Measurements from ENCODE around the gene MAPKAPK5.

- no peak for TF ChIP-seq POLR2AphosphoS5 (IDR thresholded peaks at IDR 0.05; ENCODE audit: low read depth)
- TF ChIP-seq, protein P1, sequence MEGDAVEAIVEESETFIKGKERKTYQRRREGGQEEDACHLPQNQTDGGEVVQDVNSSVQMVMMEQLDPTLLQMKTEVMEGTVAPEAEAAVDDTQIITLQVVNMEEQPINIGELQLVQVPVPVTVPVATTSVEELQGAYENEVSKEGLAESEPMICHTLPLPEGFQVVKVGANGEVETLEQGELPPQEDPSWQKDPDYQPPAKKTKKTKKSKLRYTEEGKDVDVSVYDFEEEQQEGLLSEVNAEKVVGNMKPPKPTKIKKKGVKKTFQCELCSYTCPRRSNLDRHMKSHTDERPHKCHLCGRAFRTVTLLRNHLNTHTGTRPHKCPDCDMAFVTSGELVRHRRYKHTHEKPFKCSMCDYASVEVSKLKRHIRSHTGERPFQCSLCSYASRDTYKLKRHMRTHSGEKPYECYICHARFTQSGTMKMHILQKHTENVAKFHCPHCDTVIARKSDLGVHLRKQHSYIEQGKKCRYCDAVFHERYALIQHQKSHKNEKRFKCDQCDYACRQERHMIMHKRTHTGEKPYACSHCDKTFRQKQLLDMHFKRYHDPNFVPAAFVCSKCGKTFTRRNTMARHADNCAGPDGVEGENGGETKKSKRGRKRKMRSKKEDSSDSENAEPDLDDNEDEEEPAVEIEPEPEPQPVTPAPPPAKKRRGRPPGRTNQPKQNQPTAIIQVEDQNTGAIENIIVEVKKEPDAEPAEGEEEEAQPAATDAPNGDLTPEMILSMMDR (conservative IDR thresholded peaks at IDR 0.05; ENCODE audit: low read depth in 2 of 2), result no peak
- no peak for TF ChIP-seq EZH2 (IDR thresholded peaks at IDR 0.05; ENCODE audit: low read depth, unreplicated experiment)
- TF ChIP-seq REST (IDR thresholded peaks at IDR 0.05; ENCODE audit: unreplicated experiment), result no peak
- TF ChIP-seq CREB1 (CRISPR knock-in tag; IDR thresholded peaks at IDR 0.05; ENCODE audit: low read depth), result no peak
- TF ChIP-seq STAT1 (IDR thresholded peaks at IDR 0.05; ENCODE audit: unreplicated experiment), result no peak
- TF ChIP-seq EZH2phosphoT487 (IDR thresholded peaks at IDR 0.05; ENCODE audit: unreplicated experiment), result no peak
- no peak for TF ChIP-seq JUNB (IDR thresholded peaks at IDR 0.05; ENCODE audit: unreplicated experiment)
- TF ChIP-seq ZNF114 (CRISPR knock-in tag; IDR thresholded peaks at IDR 0.05), result no peak
- no peak for TF ChIP-seq ZNF331 (CRISPR knock-in tag; IDR thresholded peaks at IDR 0.05; ENCODE audit: low read depth)
- TF ChIP-seq, protein P2, sequence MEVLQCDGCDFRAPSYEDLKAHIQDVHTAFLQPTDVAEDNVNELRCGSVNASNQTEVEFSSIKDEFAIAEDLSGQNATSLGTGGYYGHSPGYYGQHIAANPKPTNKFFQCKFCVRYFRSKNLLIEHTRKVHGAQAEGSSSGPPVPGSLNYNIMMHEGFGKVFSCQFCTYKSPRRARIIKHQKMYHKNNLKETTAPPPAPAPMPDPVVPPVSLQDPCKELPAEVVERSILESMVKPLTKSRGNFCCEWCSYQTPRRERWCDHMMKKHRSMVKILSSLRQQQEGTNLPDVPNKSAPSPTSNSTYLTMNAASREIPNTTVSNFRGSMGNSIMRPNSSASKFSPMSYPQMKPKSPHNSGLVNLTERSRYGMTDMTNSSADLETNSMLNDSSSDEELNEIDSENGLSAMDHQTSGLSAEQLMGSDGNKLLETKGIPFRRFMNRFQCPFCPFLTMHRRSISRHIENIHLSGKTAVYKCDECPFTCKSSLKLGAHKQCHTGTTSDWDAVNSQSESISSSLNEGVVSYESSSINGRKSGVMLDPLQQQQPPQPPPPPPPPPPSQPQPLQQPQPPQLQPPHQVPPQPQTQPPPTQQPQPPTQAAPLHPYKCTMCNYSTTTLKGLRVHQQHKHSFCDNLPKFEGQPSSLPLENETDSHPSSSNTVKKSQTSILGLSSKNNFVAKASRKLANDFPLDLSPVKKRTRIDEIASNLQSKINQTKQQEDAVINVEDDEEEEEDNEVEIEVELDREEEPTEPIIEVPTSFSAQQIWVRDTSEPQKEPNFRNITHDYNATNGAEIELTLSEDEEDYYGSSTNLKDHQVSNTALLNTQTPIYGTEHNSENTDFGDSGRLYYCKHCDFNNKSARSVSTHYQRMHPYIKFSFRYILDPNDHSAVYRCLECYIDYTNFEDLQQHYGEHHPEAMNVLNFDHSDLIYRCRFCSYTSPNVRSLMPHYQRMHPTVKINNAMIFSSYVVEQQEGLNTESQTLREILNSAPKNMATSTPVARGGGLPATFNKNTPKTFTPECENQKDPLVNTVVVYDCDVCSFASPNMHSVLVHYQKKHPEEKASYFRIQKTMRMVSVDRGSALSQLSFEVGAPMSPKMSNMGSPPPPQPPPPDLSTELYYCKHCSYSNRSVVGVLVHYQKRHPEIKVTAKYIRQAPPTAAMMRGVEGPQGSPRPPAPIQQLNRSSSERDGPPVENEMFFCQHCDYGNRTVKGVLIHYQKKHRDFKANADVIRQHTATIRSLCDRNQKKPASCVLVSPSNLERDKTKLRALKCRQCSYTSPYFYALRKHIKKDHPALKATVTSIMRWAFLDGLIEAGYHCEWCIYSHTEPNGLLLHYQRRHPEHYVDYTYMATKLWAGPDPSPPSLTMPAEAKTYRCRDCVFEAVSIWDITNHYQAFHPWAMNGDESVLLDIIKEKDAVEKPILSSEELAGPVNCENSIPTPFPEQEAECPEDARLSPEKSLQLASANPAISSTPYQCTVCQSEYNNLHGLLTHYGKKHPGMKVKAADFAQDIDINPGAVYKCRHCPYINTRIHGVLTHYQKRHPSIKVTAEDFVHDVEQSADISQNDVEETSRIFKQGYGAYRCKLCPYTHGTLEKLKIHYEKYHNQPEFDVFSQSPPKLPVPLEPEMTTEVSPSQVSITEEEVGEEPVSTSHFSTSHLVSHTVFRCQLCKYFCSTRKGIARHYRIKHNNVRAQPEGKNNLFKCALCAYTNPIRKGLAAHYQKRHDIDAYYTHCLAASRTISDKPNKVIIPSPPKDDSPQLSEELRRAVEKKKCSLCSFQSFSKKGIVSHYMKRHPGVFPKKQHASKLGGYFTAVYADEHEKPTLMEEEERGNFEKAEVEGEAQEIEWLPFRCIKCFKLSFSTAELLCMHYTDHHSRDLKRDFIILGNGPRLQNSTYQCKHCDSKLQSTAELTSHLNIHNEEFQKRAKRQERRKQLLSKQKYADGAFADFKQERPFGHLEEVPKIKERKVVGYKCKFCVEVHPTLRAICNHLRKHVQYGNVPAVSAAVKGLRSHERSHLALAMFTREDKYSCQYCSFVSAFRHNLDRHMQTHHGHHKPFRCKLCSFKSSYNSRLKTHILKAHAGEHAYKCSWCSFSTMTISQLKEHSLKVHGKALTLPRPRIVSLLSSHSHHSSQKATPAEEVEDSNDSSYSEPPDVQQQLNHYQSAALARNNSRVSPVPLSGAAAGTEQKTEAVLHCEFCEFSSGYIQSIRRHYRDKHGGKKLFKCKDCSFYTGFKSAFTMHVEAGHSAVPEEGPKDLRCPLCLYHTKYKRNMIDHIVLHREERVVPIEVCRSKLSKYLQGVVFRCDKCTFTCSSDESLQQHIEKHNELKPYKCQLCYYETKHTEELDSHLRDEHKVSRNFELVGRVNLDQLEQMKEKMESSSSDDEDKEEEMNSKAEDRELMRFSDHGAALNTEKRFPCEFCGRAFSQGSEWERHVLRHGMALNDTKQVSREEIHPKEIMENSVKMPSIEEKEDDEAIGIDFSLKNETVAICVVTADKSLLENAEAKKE (CRISPR knock-in tag; IDR thresholded peaks at IDR 0.05), result no peak
- TF ChIP-seq NANOG (IDR thresholded peaks at IDR 0.05; ENCODE audit: borderline replicate concordance), result no peak
Measured at GRCh38 chr12:111807232-111807631, 34.8 kb upstream of the MAPKAPK5 start.
